Measurements from ENCODE around the gene MIEF1.
A peak's percentile ranks its signal among the peaks of the same experiment; 100 is the strongest.

Gene MIEF1

DNA sequence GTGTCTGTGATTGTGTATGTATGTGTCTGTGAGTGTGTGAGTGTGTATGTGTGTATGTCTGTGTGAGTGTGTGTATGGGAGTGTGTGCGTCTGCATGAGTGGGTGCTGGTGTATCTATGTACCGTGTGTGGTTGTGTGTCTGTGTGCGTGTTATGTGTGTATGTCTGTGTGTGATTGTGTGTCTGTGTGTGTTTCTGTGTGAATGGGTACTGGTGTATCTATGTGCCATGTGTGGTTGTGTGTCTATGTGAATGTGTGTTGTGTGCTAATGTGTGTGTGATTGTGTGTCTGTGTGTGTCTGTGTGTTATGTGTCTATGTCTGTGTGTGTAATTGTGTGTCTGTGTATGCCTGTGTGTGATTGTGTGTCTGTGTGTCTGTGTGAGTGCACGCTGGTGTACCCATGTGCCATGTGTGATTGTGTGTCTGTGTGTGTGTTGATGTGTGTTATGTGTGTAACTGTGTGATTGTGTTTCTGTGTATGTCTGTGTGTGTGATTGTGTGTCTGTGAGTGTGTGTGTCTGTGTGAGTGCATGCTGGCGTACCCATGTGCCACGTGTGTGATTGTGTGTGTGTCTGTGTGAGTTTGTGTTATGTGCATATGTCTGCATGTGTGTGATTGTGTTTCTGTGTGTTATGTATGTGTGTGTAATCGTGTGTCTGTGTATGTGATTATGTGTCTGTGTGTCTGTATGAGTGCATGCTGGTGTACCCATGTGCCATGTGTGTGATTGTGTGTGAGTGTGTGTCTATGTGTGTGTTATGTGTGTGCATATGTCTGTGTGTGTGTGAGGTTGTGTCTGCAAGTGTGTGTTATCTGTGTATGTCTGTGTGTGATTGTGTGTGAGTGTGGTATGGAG lies 61.7 kb downstream of the MIEF1 start:
- no peak for DNase-seq

- no peak for DNase-seq
These were observed 63.4 kb downstream of the MIEF1 start for GRCh38 chr22:39565414-39565944.

DNA sequence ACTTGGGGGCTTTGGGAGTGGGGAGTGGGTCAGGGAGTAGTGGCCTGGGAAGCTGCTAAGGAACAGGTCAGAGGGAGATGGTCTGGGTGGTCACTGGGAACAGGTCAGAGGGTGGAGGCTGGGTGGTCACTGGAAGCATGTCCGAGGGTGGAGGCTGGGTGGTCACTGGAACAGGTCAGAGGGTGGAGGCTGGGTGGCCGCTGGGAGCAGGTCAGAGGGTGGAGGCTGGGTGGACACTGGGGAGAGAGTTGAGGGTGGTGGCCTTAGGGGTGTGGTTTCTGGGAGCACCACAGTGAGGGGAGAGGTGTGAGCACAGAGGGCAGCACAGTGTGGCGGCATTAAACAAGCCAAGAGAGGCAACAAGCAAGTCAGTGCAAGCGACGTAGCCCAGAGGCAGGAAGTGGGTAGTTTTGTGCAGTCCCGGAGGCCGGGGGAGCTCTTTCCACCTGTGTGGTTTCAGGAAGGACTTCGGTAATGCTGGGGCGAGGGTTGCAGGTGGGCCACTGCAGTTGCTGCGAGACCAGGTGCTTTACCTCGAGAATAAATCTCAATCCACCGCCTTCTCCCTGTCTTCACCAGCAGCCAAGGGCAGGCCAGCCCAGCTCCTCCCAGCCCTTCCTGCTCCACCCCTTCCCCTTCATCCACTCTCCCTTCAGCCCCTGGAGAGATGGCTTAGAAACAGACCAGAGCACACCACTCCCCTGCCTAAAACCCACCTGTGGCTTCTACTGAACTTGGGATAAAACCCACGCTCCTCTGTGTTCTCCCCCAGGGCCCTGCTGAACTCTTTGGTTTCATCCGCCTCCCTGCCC lies 65.3 kb downstream of the MIEF1 start:
- DNase-seq = peak; percentile 38
